CD8-positive, alpha-beta memory T cell (primary cell): Measurements from ENCODE around the gene SIM1. TPM values are rescaled to one million over a fixed set of nuclear protein-coding genes. Genes with fewer than 3 reads are reported as not detected.

ENCODE experiments used
- CTCF ChIA-PET: fragments of 350-600 bp; sonication (Branson Sonifier 250); formaldehyde crosslinking; loops from one replicate; lab custom pipeline; 2021; ENCODE audit warnings: antibody characterized with exemption; lab: Charles Lee
- POLR2A ChIA-PET: fragments of 350-600 bp; sonication (Branson Sonifier 250); formaldehyde crosslinking; loops from one replicate; lab custom pipeline; 2021; ENCODE audit warnings: antibody characterized with exemption; lab: Charles Lee
- DNase-seq, 5 donors: peaks; one replicate each; pipeline versions ENCODE4 v3.0.0 to v3.0.0-alpha.2; 2020 to 2022; ENCODE audit warnings: mixed read lengths in 1 of 5
- H3K27ac ChIP-seq: one replicate; pipeline ENCODE4 v1.7.0; 2013; ENCODE audit warnings: low read depth, mild to moderate bottlenecking, low read length, moderate library complexity
- H3K27me3 ChIP-seq: 2 replicates; pipeline ENCODE4 v1.7.0; 2013; ENCODE audit warnings: low read length, mild to moderate bottlenecking; ENCODE audit not compliant: insufficient read depth, poor library complexity, severe bottlenecking
- H3K36me3 ChIP-seq: 2 replicates; pipeline ENCODE4 v1.7.0; 2013; ENCODE audit warnings: mild to moderate bottlenecking, low read length, moderate library complexity; ENCODE audit not compliant: insufficient read depth
- H3K4me1 ChIP-seq: 2 replicates; pipeline ENCODE4 v1.7.0; 2013; ENCODE audit warnings: mild to moderate bottlenecking, low read length, moderate library complexity; ENCODE audit not compliant: insufficient read depth
- H3K4me3 ChIP-seq: 2 replicates; pipeline ENCODE4 v1.7.0; 2013; ENCODE audit warnings: mild to moderate bottlenecking, low read length
- H3K9me3 ChIP-seq: 2 replicates; pipeline ENCODE4 v1.7.0; 2013; ENCODE audit warnings: mild to moderate bottlenecking, low read length
- H3K27ac Mint-ChIP-seq, 8 donors: one replicate each; pipeline ENCODE4 v1.8.0; 2020 to 2021; ENCODE audit warnings: mixed read lengths in 8 of 8, mild to moderate bottlenecking in 6 of 8, inconsistent platforms in 3 of 8, moderate library complexity in 3 of 8
- H3K27me3 Mint-ChIP-seq, 2 donors: one replicate each; pipeline ENCODE4 v1.8.0; 2020 to 2021; ENCODE audit warnings: mixed read lengths in 2 of 2, mild to moderate bottlenecking in 1 of 2, moderate library complexity in 1 of 2
- H3K36me3 Mint-ChIP-seq, 3 donors: one replicate each; pipeline ENCODE4 v1.8.0; 2020 to 2021; ENCODE audit warnings: mixed read lengths in 3 of 3, inconsistent platforms in 1 of 3, mild to moderate bottlenecking in 1 of 3
- H3K4me1 Mint-ChIP-seq, 3 donors: one replicate each; pipeline ENCODE4 v1.8.0; 2020 to 2021; ENCODE audit warnings: mixed read lengths in 3 of 3, inconsistent platforms in 1 of 3, mild to moderate bottlenecking in 1 of 3
- H3K4me3 Mint-ChIP-seq, 7 donors: one replicate each; pipeline ENCODE4 v1.8.0; 2020 to 2021; ENCODE audit warnings: mixed read lengths in 7 of 7, mild to moderate bottlenecking in 6 of 7, moderate library complexity in 4 of 7, inconsistent platforms in 2 of 7
- H3K9me3 Mint-ChIP-seq, 5 donors: one replicate each; pipeline ENCODE4 v1.8.0; 2020 to 2022; ENCODE audit warnings: mixed read lengths in 5 of 5, mild to moderate bottlenecking in 3 of 5, moderate library complexity in 2 of 5, inconsistent platforms in 1 of 5
- polyA plus RNA-seq: library from polyadenylated mRNA; unstranded; fragments of 300-500 nt; fragmentation: Illumina TruSeq; gene quantifications from one replicate; pipeline ENCODE4 v1.2.3, GENCODE V29; 2021
- total RNA-seq, 2 experiments: library from RNA; stranded (reverse); gene quantifications; one replicate each; pipeline ENCODE4 v1.2.3, GENCODE V29; 2021

SIM1 gene
- total and polyA plus RNA-seq, 3 experiments from 2014 or later: not detected

GRCh38 chr6:100430962-100431361 is 33.8 kb downstream of the SIM1 start:
- H3K4me1 Mint-ChIP-seq: no peaks in the 10 kb centered on the region
- peaks cover 0 to 1% (median 0%) of the 10 kb centered on the region in 5 donors for H3K9me3 Mint-ChIP-seq
- Histone ChIP-seq H3K27me3 (no peaks in the 10 kb centered on the region), H3K36me3 (no peaks in the 10 kb centered on the region), H3K4me3 (no peak overlapping the region), H3K27ac (no peak overlapping the region), H3K9me3 (no peaks in the 10 kb centered on the region), H3K4me1 (no peaks in the 10 kb centered on the region)
- DNase-seq: no peak
- CTCF ChIA-PET: no interaction called here
- H3K27me3 Mint-ChIP-seq: peaks cover 5 to 31% of the 10 kb centered on the region in 2 donors
- no peak overlapping the region for H3K4me3 Mint-ChIP-seq
- H3K36me3 Mint-ChIP-seq: no peaks in the 10 kb centered on the region
- POLR2A ChIA-PET: no interaction called here
- H3K27ac Mint-ChIP-seq: no peak overlapping the region

GRCh38 chr6:100427452-100427851 is 37.3 kb downstream of the SIM1 start:
- Mint-ChIP-seq H3K9me3 (no peaks in the 10 kb centered on the region), H3K27me3 (peaks cover 5 to 9% of the 10 kb centered on the region in 2 donors), H3K4me1 (no peaks in the 10 kb centered on the region), H3K36me3 (no peaks in the 10 kb centered on the region), H3K27ac (peak overlapping the region in 1 of 8 donors; percentile 21), H3K4me3 (no peak overlapping the region)
- DNase-seq: no peak
- CTCF ChIA-PET: no interaction called here
- Histone ChIP-seq H3K4me1 (no peaks in the 10 kb centered on the region), H3K36me3 (no peaks in the 10 kb centered on the region), H3K9me3 (no peaks in the 10 kb centered on the region), H3K27me3 (no peaks in the 10 kb centered on the region), H3K4me3 (no peak overlapping the region), H3K27ac (no peak overlapping the region)
- POLR2A ChIA-PET: no interaction called here

GRCh38 chr6:100426744-100427338 is 37.9 kb downstream of the SIM1 start:
- Mint-ChIP-seq H3K36me3 (no peaks in the 10 kb centered on the region), H3K4me1 (no peaks in the 10 kb centered on the region), H3K9me3 (no peaks in the 10 kb centered on the region), H3K4me3 (no peak overlapping the region), H3K27me3 (peaks cover 5 to 7% of the 10 kb centered on the region in 2 donors), H3K27ac (no peak overlapping the region)
- no peaks in the 10 kb centered on the region for H3K27me3 ChIP-seq
- DNase-seq: no peak
- H3K4me1 ChIP-seq: no peaks in the 10 kb centered on the region
- no peaks in the 10 kb centered on the region for H3K36me3 ChIP-seq
- H3K27ac ChIP-seq: no peak overlapping the region
- ChIA-PET CTCF (no interaction called here), POLR2A (no interaction called here)
- H3K4me3 ChIP-seq: no peak overlapping the region
- no peaks in the 10 kb centered on the region for H3K9me3 ChIP-seq

DNA sequence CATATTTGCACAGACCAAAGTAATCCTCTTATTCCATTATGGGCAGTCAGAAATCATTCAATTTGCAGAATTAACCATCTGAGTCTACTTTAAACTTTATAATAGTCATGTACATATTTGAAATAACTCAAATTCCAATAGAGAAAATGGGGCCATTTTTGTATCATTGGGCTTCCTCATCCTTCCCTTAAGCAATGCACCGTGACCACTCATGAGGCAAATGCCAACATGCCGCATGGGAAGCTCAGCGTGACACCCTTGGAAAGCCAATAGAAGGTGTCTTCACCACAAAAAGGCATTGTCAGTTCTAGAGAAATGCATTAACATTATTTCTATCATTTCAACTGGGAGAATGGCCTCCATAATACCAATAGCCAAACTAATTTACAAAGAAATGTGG is 38.5 kb downstream of the SIM1 start:
- Histone ChIP-seq H3K36me3 (no peaks in the 10 kb centered on the region), H3K27me3 (no peaks in the 10 kb centered on the region), H3K4me3 (no peak overlapping the region), H3K4me1 (no peaks in the 10 kb centered on the region), H3K27ac (no peak overlapping the region), H3K9me3 (no peaks in the 10 kb centered on the region)
- Mint-ChIP-seq H3K4me1 (no peaks in the 10 kb centered on the region), H3K27me3 (peaks cover 5 to 7% of the 10 kb centered on the region in 2 donors), H3K36me3 (no peaks in the 10 kb centered on the region), H3K27ac (no peak overlapping the region), H3K4me3 (no peak overlapping the region), H3K9me3 (no peaks in the 10 kb centered on the region)
- POLR2A ChIA-PET: no interaction called here
- CTCF ChIA-PET: no interaction called here
- no peak for DNase-seq

DNA sequence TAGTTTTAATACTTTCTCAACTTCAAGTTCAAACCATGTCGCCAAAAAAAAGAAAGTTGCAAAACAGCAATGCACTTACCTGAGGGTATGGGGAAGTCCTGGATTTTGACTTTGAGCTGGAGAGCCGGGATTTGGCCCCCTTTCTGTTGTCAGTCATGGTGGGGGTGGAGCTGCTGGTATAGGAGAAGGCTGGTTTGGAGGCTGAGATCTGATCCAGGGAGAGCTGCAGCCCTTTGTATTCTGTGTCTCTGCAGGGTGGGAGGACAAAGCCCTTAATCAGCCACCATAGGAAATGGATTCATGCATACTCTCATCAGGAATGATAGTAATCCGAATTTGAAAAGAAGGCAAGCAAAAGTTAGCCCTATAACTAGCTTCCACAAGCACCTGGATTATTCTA is 44.0 kb downstream of the SIM1 start:
- Histone ChIP-seq H3K36me3 (no peaks in the 10 kb centered on the region), H3K4me1 (no peaks in the 10 kb centered on the region), H3K9me3 (no peaks in the 10 kb centered on the region), H3K4me3 (no peak overlapping the region), H3K27ac (no peak overlapping the region), H3K27me3 (no peaks in the 10 kb centered on the region)
- CTCF ChIA-PET: no interaction called here
- Mint-ChIP-seq H3K9me3 (no peaks in the 10 kb centered on the region), H3K36me3 (no peaks in the 10 kb centered on the region), H3K4me3 (no peak overlapping the region), H3K27ac (no peak overlapping the region), H3K27me3 (peaks cover 5 to 6% of the 10 kb centered on the region in 2 donors), H3K4me1 (no peaks in the 10 kb centered on the region)
- POLR2A ChIA-PET: no interaction called here
- DNase-seq: no peak

DNA sequence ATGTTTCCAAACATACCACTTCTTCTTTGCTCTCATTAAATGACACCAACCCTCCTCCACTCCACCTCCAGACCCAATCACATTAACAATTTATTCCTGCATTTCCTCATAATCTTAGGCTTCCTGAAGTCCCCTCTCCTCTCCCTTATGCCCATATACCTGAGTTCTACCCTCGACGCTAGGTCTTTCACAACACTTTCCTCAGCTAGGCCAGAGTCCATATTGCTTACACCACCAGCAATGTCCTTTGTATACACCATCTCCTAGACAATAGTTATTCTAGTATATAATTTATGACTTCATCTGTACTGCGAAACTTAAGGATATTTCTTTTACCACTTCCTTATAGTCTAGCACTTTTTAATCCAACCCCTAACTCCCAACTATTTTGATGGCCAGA is 47.7 kb downstream of the SIM1 start:
- H3K27ac Mint-ChIP-seq: no peak overlapping the region
- H3K4me3 ChIP-seq: no peak overlapping the region
- POLR2A ChIA-PET: no interaction called here

GRCh38 chr6:100415768-100416167 is 49.0 kb downstream of the SIM1 start:
- H3K27ac ChIP-seq: no peak overlapping the region
- Mint-ChIP-seq H3K36me3 (no peaks in the 10 kb centered on the region), H3K4me1 (no peaks in the 10 kb centered on the region), H3K27me3 (peaks cover 8 to 18% of the 10 kb centered on the region in 2 donors), H3K4me3 (no peak overlapping the region), H3K27ac (no peak overlapping the region), H3K9me3 (peaks cover 0 to 3% (median 0%) of the 10 kb centered on the region in 5 donors)
- POLR2A ChIA-PET: no interaction called here
- no peaks in the 10 kb centered on the region for H3K4me1 ChIP-seq
- CTCF ChIA-PET: no interaction called here
- no peaks in the 10 kb centered on the region for H3K27me3 ChIP-seq
- no peak overlapping the region for H3K4me3 ChIP-seq
- H3K9me3 ChIP-seq: no peaks in the 10 kb centered on the region
- DNase-seq: no peak
- H3K36me3 ChIP-seq: no peaks in the 10 kb centered on the region

More for the DNA sequence above, 47.7 kb downstream of the SIM1 start:
- Histone ChIP-seq H3K4me1 (no peaks in the 10 kb centered on the region), H3K9me3 (no peaks in the 10 kb centered on the region), H3K36me3 (no peaks in the 10 kb centered on the region), H3K27ac (no peak overlapping the region), H3K27me3 (no peaks in the 10 kb centered on the region)
- H3K27me3 Mint-ChIP-seq: peaks cover 8 to 9% of the 10 kb centered on the region in 2 donors
- no peaks in the 10 kb centered on the region for H3K36me3 Mint-ChIP-seq
- peaks cover 0 to 3% (median 0%) of the 10 kb centered on the region in 5 donors for H3K9me3 Mint-ChIP-seq
- no peak overlapping the region for H3K4me3 Mint-ChIP-seq
- CTCF ChIA-PET: no interaction called here
- no peaks in the 10 kb centered on the region for H3K4me1 Mint-ChIP-seq
- no peak for DNase-seq

GRCh38 chr6:100412872-100413271 is 51.8 kb downstream of the SIM1 start:
- no peak overlapping the region for H3K4me3 Mint-ChIP-seq
- CTCF ChIA-PET: no interaction called here

More at GRCh38 chr6:100412872-100413271, 51.8 kb downstream of the SIM1 start:
- no peaks in the 10 kb centered on the region for H3K4me1 ChIP-seq
- no peaks in the 10 kb centered on the region for H3K9me3 ChIP-seq
- H3K36me3 ChIP-seq: no peaks in the 10 kb centered on the region
- H3K27ac Mint-ChIP-seq: no peak overlapping the region
- H3K27me3 ChIP-seq: no peaks in the 10 kb centered on the region
- H3K36me3 Mint-ChIP-seq: no peaks in the 10 kb centered on the region
- POLR2A ChIA-PET: no interaction called here
- H3K27me3 Mint-ChIP-seq: peaks cover 7 to 24% of the 10 kb centered on the region in 2 donors
- H3K4me1 Mint-ChIP-seq: no peaks in the 10 kb centered on the region
- no peak overlapping the region for H3K4me3 ChIP-seq
- no peak for DNase-seq
- no peak overlapping the region for H3K27ac ChIP-seq
- peaks cover 0 to 3% (median 0%) of the 10 kb centered on the region in 5 donors for H3K9me3 Mint-ChIP-seq
